HEK293 (cell line): Measurements from ENCODE around the gene SH3D19.

Experiments
- CTCF ChIA-PET: fragments of 350-600 bp; formaldehyde crosslinking; extraction: SDS; loops from one replicate; lab custom pipeline; 2021; ENCODE audit warnings: antibody characterized with exemption; lab: Yijun Ruan, JAX
- POLR2A ChIA-PET: fragments of 300-600 bp; formaldehyde crosslinking; extraction: SDS; loops from one replicate; lab custom pipeline; 2020; ENCODE audit warnings: antibody characterized with exemption, inconsistent platforms; lab: Yijun Ruan, JAX
- H3K27ac ChIP-seq: fragments of 200-500 bp; sonication (Bioruptor generic); 2 replicates; pipeline ENCODE4 v1.5.1; 2014; ENCODE audit warnings: low read depth, low read length, control low read depth, inconsistent platforms; ENCODE audit errors: extremely low read depth
- H3K36me3 ChIP-seq, 2 experiments: fragments of 200-500 bp in 1 of 2; sonication (Bioruptor generic) in 1 of 2; 1 replicate in 1 of 2; 2 replicates in 1 of 2; pipeline ENCODE4 v1.5.1; 2014 to 2017; ENCODE audit warnings: inconsistent platforms in 2 of 2, low read length in 2 of 2; ENCODE audit not compliant: control insufficient read depth in 2 of 2, insufficient read depth in 1 of 2
- H3K4me1 ChIP-seq: fragments of 200-500 bp; sonication (Bioruptor generic); 2 replicates; pipeline ENCODE4 v1.5.1; 2014; ENCODE audit warnings: mild to moderate bottlenecking, low read length, inconsistent platforms; ENCODE audit not compliant: control insufficient read depth, insufficient read depth
- H3K4me3 ChIP-seq: 2 replicates; pipeline ENCODE4 v1.5.1; 2011; ENCODE audit warnings: low read depth, mild to moderate bottlenecking, control low read depth, low read length, moderate library complexity
- H3K9me3 ChIP-seq: fragments of 200-500 bp; sonication (Bioruptor generic); 2 replicates; pipeline ENCODE4 v1.5.1; 2014; ENCODE audit warnings: low read depth, low read length, inconsistent platforms; ENCODE audit not compliant: control insufficient read depth, insufficient read depth
- CTCF ChIP-seq: fragments of 450-650 bp; formaldehyde crosslinking; IDR thresholded peaks from 2 replicates; pipeline ENCODE4 v1.5.1; 2016; ENCODE audit warnings: missing biosample characterization, missing genetic modification characterization
- KLF9 ChIP-seq: fragments of 450-650 bp; formaldehyde crosslinking; IDR thresholded peaks from 2 replicates; pipeline ENCODE4 v1.5.1; 2016; ENCODE audit warnings: missing biosample characterization, missing genetic modification characterization, low read depth
- PRDM1 ChIP-seq: fragments of 450-650 bp; formaldehyde crosslinking; IDR thresholded peaks from 2 replicates; pipeline ENCODE4; 2016; ENCODE audit warnings: missing biosample characterization, missing genetic modification characterization
- PRDM4 ChIP-seq: fragments of 450-650 bp; formaldehyde crosslinking; IDR thresholded peaks from 2 replicates; pipeline ENCODE4 v1.5.1; 2017; ENCODE audit warnings: missing biosample characterization, missing genetic modification characterization
- ZBTB8A ChIP-seq: fragments of 450-650 bp; formaldehyde crosslinking; IDR thresholded peaks from 2 replicates; pipeline ENCODE4 v1.5.1; 2016; ENCODE audit warnings: missing biosample characterization, missing genetic modification characterization
- ZNF202 ChIP-seq: fragments of 450-650 bp; formaldehyde crosslinking; IDR thresholded peaks from 2 replicates; pipeline ENCODE4 v1.5.1; 2016; ENCODE audit warnings: missing biosample characterization, missing genetic modification characterization, borderline replicate concordance
- ZNF280D ChIP-seq: fragments of 450-650 bp; formaldehyde crosslinking; IDR thresholded peaks from 2 replicates; pipeline ENCODE4 v1.5.1; 2016; ENCODE audit warnings: missing biosample characterization, missing genetic modification characterization
- ZNF311 ChIP-seq: fragments of 450-650 bp; formaldehyde crosslinking; IDR thresholded peaks from 2 replicates; pipeline ENCODE4 v1.5.1; 2017; ENCODE audit warnings: missing biosample characterization, missing genetic modification characterization, borderline replicate concordance
- ZNF544 ChIP-seq: fragments of 450-650 bp; formaldehyde crosslinking; IDR thresholded peaks from 2 replicates; pipeline ENCODE4 v1.5.0; 2017; ENCODE audit warnings: missing biosample characterization, missing genetic modification characterization
- ZNF560 ChIP-seq: fragments of 450-650 bp; formaldehyde crosslinking; IDR thresholded peaks from 2 replicates; pipeline ENCODE4 v1.5.1; 2017; ENCODE audit warnings: missing biosample characterization, missing genetic modification characterization, borderline replicate concordance
- ZNF785 ChIP-seq: fragments of 450-650 bp; formaldehyde crosslinking; IDR thresholded peaks from 2 replicates; pipeline ENCODE4 v1.5.1; 2016; ENCODE audit warnings: missing biosample characterization, missing genetic modification characterization
- TF ChIP-seq, protein P1 (sequence below): fragments of 450-650 bp; formaldehyde crosslinking; IDR thresholded peaks from 2 replicates; pipeline ENCODE4 v1.5.1; 2016; ENCODE audit warnings: missing biosample characterization, missing genetic modification characterization
- TF ChIP-seq, protein P2 (sequence below): fragments of 450-650 bp; formaldehyde crosslinking; IDR thresholded peaks from 2 replicates; pipeline ENCODE4 v1.5.1; 2016; ENCODE audit warnings: missing biosample characterization, missing genetic modification characterization

SH3D19 gene

GRCh38 chr4:151284534-151285245 is 40.7 kb downstream of the SH3D19 start:
- no peaks in the 10 kb centered on the region for H3K36me3 ChIP-seq
- no peaks in the 10 kb centered on the region for H3K9me3 ChIP-seq
- no peak overlapping the region for H3K27ac ChIP-seq
- TF ChIP-seq PRDM1 (tag by site-specific recombination) (no peak), PRDM4 (no peak), ZNF785 (tag by site-specific recombination) (no peak), ZNF280D (tag by site-specific recombination) (no peak), ZNF311 (no peak), KLF9 (tag by site-specific recombination) (no peak), ZNF560 (tag by site-specific recombination) (no peak), ZBTB8A (no peak), CTCF (tag by site-specific recombination) (no peak), ZNF544 (no peak), ZNF202 (tag by site-specific recombination) (no peak)
- TF ChIP-seq, protein P1, sequence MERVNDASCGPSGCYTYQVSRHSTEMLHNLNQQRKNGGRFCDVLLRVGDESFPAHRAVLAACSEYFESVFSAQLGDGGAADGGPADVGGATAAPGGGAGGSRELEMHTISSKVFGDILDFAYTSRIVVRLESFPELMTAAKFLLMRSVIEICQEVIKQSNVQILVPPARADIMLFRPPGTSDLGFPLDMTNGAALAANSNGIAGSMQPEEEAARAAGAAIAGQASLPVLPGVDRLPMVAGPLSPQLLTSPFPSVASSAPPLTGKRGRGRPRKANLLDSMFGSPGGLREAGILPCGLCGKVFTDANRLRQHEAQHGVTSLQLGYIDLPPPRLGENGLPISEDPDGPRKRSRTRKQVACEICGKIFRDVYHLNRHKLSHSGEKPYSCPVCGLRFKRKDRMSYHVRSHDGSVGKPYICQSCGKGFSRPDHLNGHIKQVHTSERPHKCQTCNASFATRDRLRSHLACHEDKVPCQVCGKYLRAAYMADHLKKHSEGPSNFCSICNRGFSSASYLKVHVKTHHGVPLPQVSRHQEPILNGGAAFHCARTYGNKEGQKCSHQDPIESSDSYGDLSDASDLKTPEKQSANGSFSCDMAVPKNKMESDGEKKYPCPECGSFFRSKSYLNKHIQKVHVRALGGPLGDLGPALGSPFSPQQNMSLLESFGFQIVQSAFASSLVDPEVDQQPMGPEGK (tag by site-specific recombination), result no peak
- TF ChIP-seq, protein P2, sequence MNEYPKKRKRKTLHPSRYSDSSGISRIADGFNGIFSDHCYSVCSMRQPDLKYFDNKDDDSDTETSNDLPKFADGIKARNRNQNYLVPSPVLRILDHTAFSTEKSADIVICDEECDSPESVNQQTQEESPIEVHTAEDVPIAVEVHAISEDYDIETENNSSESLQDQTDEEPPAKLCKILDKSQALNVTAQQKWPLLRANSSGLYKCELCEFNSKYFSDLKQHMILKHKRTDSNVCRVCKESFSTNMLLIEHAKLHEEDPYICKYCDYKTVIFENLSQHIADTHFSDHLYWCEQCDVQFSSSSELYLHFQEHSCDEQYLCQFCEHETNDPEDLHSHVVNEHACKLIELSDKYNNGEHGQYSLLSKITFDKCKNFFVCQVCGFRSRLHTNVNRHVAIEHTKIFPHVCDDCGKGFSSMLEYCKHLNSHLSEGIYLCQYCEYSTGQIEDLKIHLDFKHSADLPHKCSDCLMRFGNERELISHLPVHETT, result no peak
- TF ChIP-seq, all 188 proteins: peak for 0
- peaks cover 6% of the 10 kb centered on the region; the same call in 1 of the 2 replicates for H3K4me1 ChIP-seq
- H3K4me3 ChIP-seq, result no peak overlapping the region
- ChIA-PET POLR2A (no interaction called here), CTCF (interaction anchor here (0.6 to 1.2 kb wide), 3 partner anchors 11 to 78 kb away, joined by 3 to 4 read pairs (median 3); no protein-coding TSS in a partner anchor)
